GM23338 (cell line): Measurements from ENCODE around the gene FHAD1. TPM values are rescaled to one million over a fixed set of nuclear protein-coding genes. Genes with fewer than 3 reads are reported as not detected.

ENCODE experiments used
- ATAC-seq: fragments of 200-7000 bp; cut with Tn5 transposase; 3 replicates; pipeline ENCODE4 v1.9.1; 2020
- DNase-seq: peaks from one replicate; pipeline ENCODE4 v3.0.0-alpha.2; 2015; ENCODE audit warnings: low spot score
- H2AFZ ChIP-seq: fragments of 200-600 bp; sonication (generic); 2 replicates; pipeline ENCODE4 v1.8.0; 2016; ENCODE audit warnings: antibody characterized with exemption, mild to moderate bottlenecking, moderate library complexity
- H3F3A ChIP-seq: fragments of 200-600 bp; sonication (generic); replicated peaks from 2 replicates; pipeline ENCODE4 v1.8.0; 2017; ENCODE audit warnings: antibody characterized with exemption, mixed run types, low read depth
- H3K27ac ChIP-seq: fragments of 200-600 bp; sonication (generic); 2 replicates; pipeline ENCODE4 v1.6.1; 2016; ENCODE audit warnings: low read depth
- H3K27me3 ChIP-seq: fragments of 200-600 bp; sonication (generic); 2 replicates; pipeline ENCODE4 v1.8.0; 2016; ENCODE audit warnings: mild to moderate bottlenecking, mixed run types, moderate library complexity; ENCODE audit not compliant: insufficient read depth
- H3K36me3 ChIP-seq: fragments of 200-600 bp; sonication (generic); 2 replicates; pipeline ENCODE4 v1.8.0; 2016; ENCODE audit warnings: mild to moderate bottlenecking; ENCODE audit not compliant: insufficient read depth
- H3K4me1 ChIP-seq: fragments of 200-600 bp; sonication (generic); 2 replicates; pipeline ENCODE4 v1.8.0; 2016; ENCODE audit warnings: mild to moderate bottlenecking, moderate library complexity; ENCODE audit not compliant: insufficient read depth
- H3K4me2 ChIP-seq: fragments of 200-600 bp; sonication (generic); 2 replicates; pipeline ENCODE4 v1.7.1; 2017; ENCODE audit warnings: mixed run types
- H3K4me3 ChIP-seq: fragments of 200-600 bp; sonication (generic); 2 replicates; pipeline ENCODE4 v1.6.1; 2016; ENCODE audit warnings: mixed run types
- H3K79me2 ChIP-seq: fragments of 200-600 bp; sonication (generic); replicated peaks from 2 replicates; pipeline ENCODE4 v1.8.0; 2017; ENCODE audit warnings: mild to moderate bottlenecking; ENCODE audit not compliant: insufficient read depth
- H3K9me2 ChIP-seq: fragments of 200-600 bp; sonication (generic); 2 replicates; pipeline ENCODE4 v1.8.0; 2017; ENCODE audit not compliant: insufficient read depth
- H4K20me1 ChIP-seq: fragments of 200-600 bp; sonication (generic); replicated peaks from 2 replicates; pipeline ENCODE4 v1.8.0; 2017; ENCODE audit warnings: mild to moderate bottlenecking; ENCODE audit not compliant: insufficient read depth
- H3K27ac Mint-ChIP-seq: 2 replicates; pipeline ENCODE4 v1.8.0; 2020; ENCODE audit warnings: inconsistent platforms, mild to moderate bottlenecking, moderate library complexity, mixed read lengths
- H3K27me3 Mint-ChIP-seq: 3 replicates; pipeline ENCODE4 v1.8.0; 2022; ENCODE audit warnings: low read depth, mild to moderate bottlenecking, moderate library complexity, mixed read lengths, inconsistent platforms; ENCODE audit not compliant: insufficient read depth, poor library complexity
- H3K36me3 Mint-ChIP-seq: 3 replicates; pipeline ENCODE4 v1.8.0; 2021; ENCODE audit warnings: low read depth, mild to moderate bottlenecking, inconsistent platforms, moderate library complexity, mixed read lengths
- H3K4me1 Mint-ChIP-seq: 3 replicates; pipeline ENCODE4 v1.8.0; 2020; ENCODE audit warnings: mild to moderate bottlenecking, inconsistent platforms, mixed read lengths
- H3K4me3 Mint-ChIP-seq: 3 replicates; pipeline ENCODE4 v1.8.0; 2021; ENCODE audit warnings: moderate library complexity, mild to moderate bottlenecking, inconsistent platforms, mixed read lengths
- H3K9me3 Mint-ChIP-seq: 3 replicates; pipeline ENCODE4 v1.8.0; 2020; ENCODE audit warnings: moderate library complexity, mild to moderate bottlenecking, inconsistent platforms, mixed read lengths
- EZH2 ChIP-seq: fragments of 200-600 bp; sonication (generic); IDR thresholded peaks from one replicate; pipeline ENCODE4 v1.8.0; 2017; ENCODE audit warnings: antibody characterized with exemption, mild to moderate bottlenecking, low read depth; ENCODE audit not compliant: unreplicated experiment
- EZH2phosphoT487 ChIP-seq: fragments of 200-600 bp; sonication (generic); IDR thresholded peaks from one replicate; pipeline ENCODE4 v1.8.1; 2018; ENCODE audit warnings: antibody characterized with exemption; ENCODE audit not compliant: unreplicated experiment
- NANOG ChIP-seq: IDR thresholded peaks from 2 replicates; pipeline ENCODE4 v1.6.1; 2016; ENCODE audit warnings: antibody characterized with exemption, borderline replicate concordance
- POLR2AphosphoS5 ChIP-seq: IDR thresholded peaks from 2 replicates; pipeline ENCODE4 v1.6.1; 2016; ENCODE audit warnings: antibody characterized with exemption, low read depth
- REST ChIP-seq: IDR thresholded peaks from one replicate; pipeline ENCODE4 v1.6.1; 2018; ENCODE audit warnings: antibody characterized with exemption; ENCODE audit not compliant: unreplicated experiment
- STAT1 ChIP-seq: IDR thresholded peaks from one replicate; pipeline ENCODE4 v1.6.1; 2016; ENCODE audit warnings: antibody characterized with exemption; ENCODE audit not compliant: unreplicated experiment
- ZNF114 ChIP-seq: fragments of 250-450 bp; sonication (Bioruptor Pico); IDR thresholded peaks from 2 replicates; pipeline ENCODE4 v1.5.0; 2020; ENCODE audit warnings: mild to moderate bottlenecking, moderate library complexity
- ZNF331 ChIP-seq: fragments of 250-450 bp; sonication (Bioruptor Pico); IDR thresholded peaks from 2 replicates; pipeline ENCODE4 v1.5.0; 2020; ENCODE audit warnings: low read depth, mild to moderate bottlenecking, moderate library complexity
- ZNF462 ChIP-seq: fragments of 250-450 bp; sonication (Bioruptor Pico); IDR thresholded peaks from 2 replicates; pipeline ENCODE4 v1.5.0; 2020; ENCODE audit warnings: mild to moderate bottlenecking, moderate library complexity
- polyA plus RNA-seq: library from polyadenylated mRNA; unstranded; fragments of >200 nt; fragmentation: Nextera tagmentation; extraction: Ambion mirVana; gene quantifications from 2 replicates; pipeline ENCODE4 v1.2.1, GENCODE V29; 2016
- total RNA-seq: library from RNA; depleted of rRNA; stranded (reverse); fragments of >200 nt; shearing (Covaris generic); gene quantifications from 2 replicates; pipeline ENCODE4 v1.2.3, GENCODE V29; 2014
- TF ChIP-seq, protein P1 (sequence below), 2 experiments: fragments of 200-600 bp in 1 of 2; sonication (generic) in 1 of 2; conservative IDR thresholded peaks; 2 replicates each; pipeline versions ENCODE4 v1.5.1 to v1.6.1; 2016 to 2017; ENCODE audit warnings: antibody characterized with exemption in 2 of 2, low read depth in 2 of 2, mild to moderate bottlenecking in 2 of 2, moderate library complexity in 1 of 2

Gene FHAD1
- total and polyA plus RNA-seq, 2 experiments from 2014 or later, result 1.8 to 3.3 TPM

- H3F3A ChIP-seq, result no peaks in the 10 kb centered on the region
- H3K36me3 Mint-ChIP-seq, result no peaks in the 10 kb centered on the region
Measured at GRCh38 chr1:15258833-15259621, 12.0 kb downstream of the FHAD1 start.

More at GRCh38 chr1:15258833-15259621, 12.0 kb downstream of the FHAD1 start:
- no peaks in the 10 kb centered on the region for H3K79me2 ChIP-seq
- H3K27me3 ChIP-seq, result no peaks in the 10 kb centered on the region
- peak overlapping the region; percentile 7; the same call in 1 of the 2 replicates for H2AFZ ChIP-seq
- no peak overlapping the region for H3K4me3 Mint-ChIP-seq
- H3K4me3 ChIP-seq, result no peak overlapping the region
- no peak for DNase-seq
- no peak overlapping the region for H3K27ac Mint-ChIP-seq
- H3K27me3 Mint-ChIP-seq, result peaks cover 8% of the 10 kb centered on the region
- ATAC-seq, result no peak
- no peaks in the 10 kb centered on the region for H3K4me1 ChIP-seq
- peaks cover 19% of the 10 kb centered on the region for H3K4me1 Mint-ChIP-seq
- H3K9me3 Mint-ChIP-seq, result no peaks in the 10 kb centered on the region
- H3K9me2 ChIP-seq, result no peaks in the 10 kb centered on the region
- H3K4me2 ChIP-seq, result no peak overlapping the region
- no peak overlapping the region for H3K27ac ChIP-seq
- no peaks in the 10 kb centered on the region for H3K36me3 ChIP-seq
- no peaks in the 10 kb centered on the region for H4K20me1 ChIP-seq
- no peak for TF ChIP-seq POLR2AphosphoS5
- TF ChIP-seq NANOG, result no peak
- TF ChIP-seq REST, result no peak
- no peak for TF ChIP-seq ZNF462
- no peak for TF ChIP-seq ZNF114
- no peak for TF ChIP-seq EZH2phosphoT487
- TF ChIP-seq, protein P1, sequence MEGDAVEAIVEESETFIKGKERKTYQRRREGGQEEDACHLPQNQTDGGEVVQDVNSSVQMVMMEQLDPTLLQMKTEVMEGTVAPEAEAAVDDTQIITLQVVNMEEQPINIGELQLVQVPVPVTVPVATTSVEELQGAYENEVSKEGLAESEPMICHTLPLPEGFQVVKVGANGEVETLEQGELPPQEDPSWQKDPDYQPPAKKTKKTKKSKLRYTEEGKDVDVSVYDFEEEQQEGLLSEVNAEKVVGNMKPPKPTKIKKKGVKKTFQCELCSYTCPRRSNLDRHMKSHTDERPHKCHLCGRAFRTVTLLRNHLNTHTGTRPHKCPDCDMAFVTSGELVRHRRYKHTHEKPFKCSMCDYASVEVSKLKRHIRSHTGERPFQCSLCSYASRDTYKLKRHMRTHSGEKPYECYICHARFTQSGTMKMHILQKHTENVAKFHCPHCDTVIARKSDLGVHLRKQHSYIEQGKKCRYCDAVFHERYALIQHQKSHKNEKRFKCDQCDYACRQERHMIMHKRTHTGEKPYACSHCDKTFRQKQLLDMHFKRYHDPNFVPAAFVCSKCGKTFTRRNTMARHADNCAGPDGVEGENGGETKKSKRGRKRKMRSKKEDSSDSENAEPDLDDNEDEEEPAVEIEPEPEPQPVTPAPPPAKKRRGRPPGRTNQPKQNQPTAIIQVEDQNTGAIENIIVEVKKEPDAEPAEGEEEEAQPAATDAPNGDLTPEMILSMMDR (conservative IDR thresholded peaks at IDR 0.05; ENCODE audit: low read depth in 2 of 2), result no peak
- TF ChIP-seq STAT1, result no peak
- TF ChIP-seq EZH2, result no peak
- TF ChIP-seq ZNF331 (CRISPR knock-in tag), result no peak
